Measurements from ENCODE around the gene UMPS. TPM values are rescaled to one million over a fixed set of nuclear protein-coding genes. Genes with fewer than 3 reads are reported as not detected.

The UMPS gene
- total RNA-seq, 2 donors from 2014 or later: 53.9 to 60.8 TPM

- H3K9me3 Mint-ChIP-seq: no peaks in the 10 kb centered on the region
- no peak overlapping the region for H3K4me3 ChIP-seq (ENCODE audit: low read length)
- H3K9ac ChIP-seq (ENCODE audit: extremely low read depth, low read length, poor library complexity, severe bottlenecking): no peak overlapping the region
- H3K27ac Mint-ChIP-seq: no peak overlapping the region
- 94 to 95% methylated on average over 4 to 11 of the region's 11 CpGs for WGBS, 2 experiments (ENCODE audit: insufficient coverage in 1 of 2, insufficient read length in 1 of 2)
- H3K9me3 ChIP-seq (ENCODE audit: control insufficient read depth, low read length): no peaks in the 10 kb centered on the region
- no peak overlapping the region for H3K4me3 Mint-ChIP-seq
- H3K27me3 Mint-ChIP-seq (ENCODE audit: insufficient read depth): peaks cover 9% of the 10 kb centered on the region
- H3K36me3 Mint-ChIP-seq (ENCODE audit: low read depth): no peaks in the 10 kb centered on the region
- peaks cover 11% of the 10 kb centered on the region for H3K4me1 Mint-ChIP-seq
- H3K36me3 ChIP-seq (ENCODE audit: control insufficient read depth, insufficient read depth, low read length): no peaks in the 10 kb centered on the region
- no peak for DNase-seq
- no peak for TF ChIP-seq CTCF (conservative IDR thresholded peaks at IDR 0.05)
- H3K27me3 ChIP-seq (ENCODE audit: control insufficient read depth, insufficient read depth, low read length, poor library complexity, severe bottlenecking): no peaks in the 10 kb centered on the region
- no peak overlapping the region for H3K27ac ChIP-seq (ENCODE audit: low read depth, low read length)
- H3K4me1 ChIP-seq (ENCODE audit: control insufficient read depth, insufficient read depth, low read length): no peaks in the 10 kb centered on the region
Measured at GRCh38 chr3:124714223-124714853, 15.9 kb upstream of the UMPS start.

GRCh38 chr3:124722589-124722988, 7.7 kb upstream of the UMPS start:
- H3K36me3 Mint-ChIP-seq (ENCODE audit: low read depth): no peaks in the 10 kb centered on the region
- Histone ChIP-seq H3K4me1 (ENCODE audit: control insufficient read depth, insufficient read depth, low read length) (no peaks in the 10 kb centered on the region), H3K27ac (ENCODE audit: low read depth, low read length) (no peak overlapping the region), H3K36me3 (ENCODE audit: control insufficient read depth, insufficient read depth, low read length) (no peaks in the 10 kb centered on the region), H3K27me3 (ENCODE audit: control insufficient read depth, insufficient read depth, low read length, poor library complexity, severe bottlenecking) (peaks cover 41% of the 10 kb centered on the region), H3K4me3 (ENCODE audit: low read length) (no peak overlapping the region), H3K9me3 (ENCODE audit: control insufficient read depth, low read length) (no peaks in the 10 kb centered on the region), H3K9ac (ENCODE audit: extremely low read depth, low read length, poor library complexity, severe bottlenecking) (no peak overlapping the region)
- no peaks in the 10 kb centered on the region for H3K9me3 Mint-ChIP-seq
- 84 to 96% methylated on average over 2 of the region's 2 CpGs for WGBS, 2 experiments (ENCODE audit: insufficient coverage in 1 of 2, insufficient read length in 1 of 2)
- H3K27ac Mint-ChIP-seq: no peak overlapping the region
- no peaks in the 10 kb centered on the region for H3K4me1 Mint-ChIP-seq
- H3K4me3 Mint-ChIP-seq: no peak overlapping the region
- TF ChIP-seq CTCF (conservative IDR thresholded peaks at IDR 0.05): no peak
- H3K27me3 Mint-ChIP-seq (ENCODE audit: insufficient read depth): peaks cover 14% of the 10 kb centered on the region
- DNase-seq: no peak

DNA sequence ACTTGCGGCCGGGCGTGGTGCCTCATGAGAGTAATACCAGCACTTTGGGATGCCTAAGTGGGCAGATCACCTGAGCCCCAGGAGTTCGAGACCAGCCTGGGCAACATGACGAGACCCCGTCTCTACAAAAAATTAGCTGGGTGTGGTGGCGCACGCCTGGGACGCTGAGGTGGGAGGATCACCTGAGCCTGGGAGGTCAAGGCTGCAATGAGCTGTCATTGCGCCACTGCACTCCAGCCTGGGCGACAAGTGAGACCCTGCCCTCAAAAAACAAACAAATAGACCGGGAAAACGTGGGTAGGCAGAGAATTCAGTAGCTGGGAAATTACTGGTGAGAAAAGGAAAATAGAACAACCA, 667 bp downstream of the UMPS start:
- H3K27me3 ChIP-seq (ENCODE audit: control insufficient read depth, insufficient read depth, low read length, poor library complexity, severe bottlenecking): peaks cover 37% of the 10 kb centered on the region
- no peaks in the 10 kb centered on the region for H3K4me1 ChIP-seq (ENCODE audit: control insufficient read depth, insufficient read depth, low read length)
- H3K4me3 ChIP-seq (ENCODE audit: low read length): peak overlapping the region; percentile 98
- Mint-ChIP-seq H3K36me3 (ENCODE audit: low read depth) (peaks cover 9% of the 10 kb centered on the region), H3K4me1 (peaks cover 13% of the 10 kb centered on the region), H3K27me3 (ENCODE audit: insufficient read depth) (peaks cover 17% of the 10 kb centered on the region), H3K4me3 (peak overlapping the region; percentile 100), H3K9me3 (no peaks in the 10 kb centered on the region), H3K27ac (peak overlapping the region; percentile 100)
- 21 to 22% methylated on average over 10 to 13 of the region's 13 CpGs for WGBS, 2 experiments (ENCODE audit: insufficient coverage in 1 of 2, insufficient read length in 1 of 2)
- H3K9me3 ChIP-seq (ENCODE audit: control insufficient read depth, low read length): no peaks in the 10 kb centered on the region
- H3K9ac ChIP-seq (ENCODE audit: extremely low read depth, low read length, poor library complexity, severe bottlenecking): peak overlapping the region; percentile 88
- no peak for DNase-seq
- no peak for TF ChIP-seq CTCF (conservative IDR thresholded peaks at IDR 0.05)
- H3K27ac ChIP-seq (ENCODE audit: low read depth, low read length): peak overlapping the region; percentile 81
- H3K36me3 ChIP-seq (ENCODE audit: control insufficient read depth, insufficient read depth, low read length): peaks cover 30% of the 10 kb centered on the region

All from endodermal cell (in vitro differentiated cells).